ENCODE data around the gene TAS2R14.

DNA sequence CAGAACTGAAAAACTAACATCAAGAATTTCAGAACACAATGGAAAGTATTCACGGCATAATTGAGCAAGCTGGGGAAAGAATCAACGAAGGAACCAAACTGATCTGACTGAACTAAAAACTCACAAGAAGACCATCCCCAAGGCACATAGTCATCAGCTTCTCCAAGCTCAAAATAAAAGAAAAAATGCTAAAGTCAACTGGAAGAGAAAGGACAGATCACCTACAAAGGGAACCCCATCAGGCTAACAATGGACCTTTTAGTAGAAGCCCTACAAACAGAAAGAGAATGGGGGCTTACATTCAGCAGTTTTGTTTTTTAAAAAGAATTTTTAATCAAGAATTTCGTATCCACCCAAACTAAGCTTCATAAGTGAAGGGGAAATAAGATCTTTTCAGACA lies 35.9 kb upstream of the TAS2R14 start:
- no peak for TF ChIP-seq ZNF274 (IDR thresholded peaks at IDR 0.05; ENCODE audit: low read depth, low read length)
- TF ChIP-seq YY1 (IDR thresholded peaks at IDR 0.05; ENCODE audit: insufficient read depth, insufficient read length): no peak
